ENCODE data around the gene NBR1.
"Not testable (repeated sequence)": the region's sequence is repeated elsewhere in the genome, so short reads cannot be mapped to it uniquely, and the experiment has no call there.

NBR1 gene

DNA sequence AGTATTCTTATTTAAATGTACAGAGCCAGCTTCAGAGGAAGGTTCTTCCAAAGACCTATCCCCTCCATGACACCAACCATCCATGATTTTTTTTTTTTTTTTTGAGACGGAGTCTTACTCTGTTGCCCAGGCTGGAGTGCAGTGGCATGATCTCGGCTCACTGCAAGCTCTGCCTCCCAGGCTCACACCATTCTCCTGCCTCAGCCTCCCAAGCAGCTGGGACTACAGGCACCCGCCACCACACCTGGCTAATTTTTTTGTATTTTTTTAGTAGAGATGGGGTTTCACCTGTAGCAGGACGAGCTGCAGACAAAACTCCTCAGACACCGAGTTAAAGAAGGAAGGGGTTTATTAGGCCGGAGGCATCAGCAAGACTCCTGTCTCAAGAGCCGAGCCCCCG lies 11.1 kb upstream of the NBR1 start:
- DNase-seq, result not testable (repeated sequence)

DNA sequence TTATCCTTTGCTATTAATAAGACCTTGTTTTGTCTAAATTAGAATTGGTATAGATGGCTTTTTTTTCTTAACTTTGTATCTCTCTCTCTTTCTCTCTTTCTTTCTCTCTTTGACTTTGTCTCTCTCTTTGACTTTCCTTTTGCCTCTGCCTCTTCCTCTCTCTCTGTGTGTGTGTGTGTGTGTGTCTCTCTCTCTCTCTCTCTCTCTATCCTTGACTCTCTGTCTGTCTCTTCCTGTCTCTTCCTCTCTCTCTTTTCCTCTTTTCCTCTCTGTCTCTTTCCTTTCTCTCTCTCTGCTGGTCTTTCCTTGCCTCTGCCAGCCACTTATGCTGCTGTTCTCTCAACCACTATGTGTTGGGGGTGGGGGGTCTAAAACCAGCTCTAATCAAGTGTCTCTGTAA lies 5.0 kb upstream of the NBR1 start:
- DNase-seq, result not testable (repeated sequence)

DNA sequence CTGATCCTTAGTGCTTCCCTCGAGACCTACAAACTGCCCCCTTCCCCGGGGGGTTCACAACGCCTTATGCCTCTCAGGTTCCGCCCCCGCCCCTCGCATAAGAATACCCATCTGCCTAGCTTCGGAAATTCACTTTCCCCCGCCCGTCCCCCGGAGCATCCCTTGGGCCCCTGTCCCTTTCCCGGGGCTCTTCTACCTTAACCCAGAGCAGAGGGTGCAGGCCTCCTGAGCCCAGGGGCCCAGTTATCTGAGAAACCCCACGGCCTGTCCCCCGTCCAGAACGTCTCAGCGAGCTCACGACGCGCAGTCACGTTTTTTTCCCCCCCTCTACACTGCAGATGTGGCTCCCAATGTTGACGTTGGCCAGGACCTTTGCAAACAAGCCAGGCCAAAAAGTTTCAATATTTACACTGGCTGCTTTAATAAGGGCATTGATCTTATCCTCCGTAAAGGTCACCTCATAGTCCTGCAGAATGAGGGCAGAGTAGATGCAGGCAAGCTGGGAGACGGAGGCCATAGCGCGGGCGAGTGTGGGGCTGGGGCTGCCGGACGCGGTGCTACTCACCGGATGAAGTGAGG lies 1.4 kb upstream of the NBR1 start:
- peak; percentile 34 to 36 for DNase-seq

DNA sequence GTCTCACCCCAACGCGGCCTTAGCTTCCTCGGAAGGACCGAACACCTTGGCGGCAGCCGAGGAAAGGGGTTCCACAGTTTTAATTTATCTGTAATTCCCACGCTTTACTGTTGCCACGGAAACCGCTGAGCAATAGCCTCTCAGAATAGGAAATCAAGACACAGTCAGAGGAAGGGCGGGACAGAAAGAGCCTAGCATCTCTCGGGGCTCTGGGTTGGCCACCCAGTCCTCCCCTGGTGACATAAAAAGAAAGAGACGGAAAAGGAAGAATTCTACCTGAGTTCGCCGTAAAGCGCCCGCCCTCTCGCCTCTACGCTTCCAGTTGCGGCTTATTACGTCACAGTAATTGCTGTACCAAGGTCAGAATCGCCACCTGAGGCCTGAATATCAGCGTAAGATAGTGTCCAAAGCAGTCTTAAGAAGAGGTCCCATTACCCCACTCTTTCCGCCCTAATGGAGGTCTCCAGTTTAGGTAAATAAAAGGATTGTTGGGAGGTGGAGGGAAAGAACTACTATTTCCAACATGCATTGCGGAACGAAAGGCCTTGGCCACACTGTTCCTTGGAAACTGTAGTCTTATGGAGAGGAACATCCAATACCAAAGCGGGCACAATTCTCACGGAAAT lies 761 bp upstream of the NBR1 start:
- peak; percentile 85 to 86 for DNase-seq

DNA sequence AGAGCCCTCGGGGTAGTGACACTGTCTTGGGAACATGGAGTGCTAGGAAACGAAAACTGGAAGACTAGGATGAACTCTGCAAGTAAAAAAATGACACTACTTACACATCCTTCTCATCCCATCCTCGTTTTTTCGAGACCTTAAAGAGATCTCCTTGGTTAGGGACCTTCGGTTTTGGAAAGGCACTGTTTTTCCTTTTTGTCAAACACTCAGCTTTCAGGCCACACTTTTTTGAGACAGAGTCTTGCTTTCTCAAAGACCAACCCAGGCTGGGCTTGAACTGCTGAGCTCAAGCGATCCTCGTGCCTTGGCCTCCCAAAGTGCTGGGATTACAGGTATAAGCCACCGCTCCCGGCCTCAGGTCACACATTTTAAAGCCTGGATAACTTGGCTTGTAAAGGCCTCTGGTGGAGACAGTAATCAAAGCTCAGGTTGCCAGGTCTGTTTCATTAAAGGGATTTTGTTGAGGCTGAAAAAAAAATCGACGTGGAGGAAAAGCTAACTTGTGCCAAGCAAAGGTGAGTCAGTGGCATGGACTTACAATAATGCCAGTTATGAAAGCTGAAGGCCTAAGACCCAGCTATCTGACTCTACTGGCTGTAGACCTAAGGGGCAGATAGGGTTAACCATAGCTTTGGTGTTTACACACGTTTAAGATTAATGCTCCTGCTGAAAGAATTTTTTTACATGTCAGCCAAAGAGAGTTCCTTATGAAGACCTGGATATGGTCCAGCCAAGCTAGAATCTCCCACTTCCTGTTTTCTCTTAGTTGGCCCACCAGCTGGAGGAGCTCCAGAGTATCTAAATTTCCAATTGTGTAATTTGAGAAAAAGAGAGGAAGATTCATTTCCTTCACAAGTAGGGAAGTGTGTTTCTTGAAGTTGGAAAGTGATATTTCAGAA lies 823 bp downstream of the NBR1 start:
- peak; percentile 6 to 19 for DNase-seq

DNA sequence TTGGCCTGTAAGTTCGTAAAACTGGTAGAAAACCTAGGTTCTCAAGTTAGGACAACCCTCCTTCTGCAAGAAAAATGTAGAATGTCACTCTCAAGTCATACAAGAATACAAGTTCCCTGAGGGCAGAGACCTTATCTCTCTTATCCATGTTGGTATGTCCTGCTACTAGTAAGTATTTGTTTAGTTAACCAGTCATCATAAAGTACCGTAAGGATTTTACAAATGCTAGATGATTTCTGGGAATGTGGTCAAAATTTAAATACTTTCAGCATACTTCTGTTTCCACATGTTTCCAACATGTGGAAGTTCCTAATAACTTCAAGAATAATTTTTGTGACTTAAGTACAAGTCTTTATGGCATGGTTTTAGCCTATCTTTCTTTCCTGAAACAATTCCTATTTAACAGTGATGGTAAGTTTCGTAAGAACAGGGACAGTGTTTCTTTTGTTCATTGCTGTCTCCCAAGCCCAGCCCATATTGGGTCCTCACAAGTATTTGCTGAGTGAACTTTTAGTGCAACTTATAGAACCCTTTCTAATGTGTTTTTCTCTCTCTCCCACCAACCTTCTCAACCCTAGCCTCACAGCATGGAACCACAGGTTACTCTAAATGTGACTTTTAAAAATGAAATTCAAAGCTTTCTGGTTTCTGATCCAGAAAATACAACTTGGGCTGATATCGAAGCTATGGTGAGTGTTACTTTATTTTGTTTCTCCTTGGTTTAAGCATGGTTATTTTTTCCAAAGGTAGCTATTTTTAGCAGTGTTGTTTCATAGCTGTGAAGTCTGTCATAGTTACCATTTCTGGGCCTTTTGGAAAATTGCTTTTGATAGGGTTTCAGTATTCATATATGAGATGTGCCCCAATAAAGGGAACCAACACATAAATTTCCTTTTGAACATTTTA lies 4.5 kb downstream of the NBR1 start:
- DNase-seq, result no peak

DNA sequence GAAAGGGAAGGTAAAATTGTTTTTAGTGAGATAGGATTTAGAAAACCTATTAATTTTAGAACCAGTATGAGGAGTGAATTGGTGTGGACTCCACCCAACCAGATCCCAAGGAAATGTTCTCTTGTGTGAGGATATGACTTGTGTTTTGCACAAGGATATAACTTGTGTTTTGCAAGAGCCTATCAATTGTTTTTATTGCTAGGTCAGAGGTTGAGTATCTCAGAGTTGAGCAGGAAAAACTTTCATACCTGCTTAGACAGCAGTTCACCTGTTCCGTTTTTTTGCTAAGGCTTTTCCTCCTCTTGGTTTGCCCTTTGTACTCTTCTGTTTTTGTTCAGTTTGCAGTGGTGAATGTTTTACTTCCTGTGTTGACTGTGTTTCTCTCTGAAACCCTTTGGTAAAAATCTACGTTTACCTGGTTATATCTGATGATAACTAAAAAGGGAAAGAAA lies 5.1 kb downstream of the NBR1 start:
- DNase-seq, result no peak

DNA sequence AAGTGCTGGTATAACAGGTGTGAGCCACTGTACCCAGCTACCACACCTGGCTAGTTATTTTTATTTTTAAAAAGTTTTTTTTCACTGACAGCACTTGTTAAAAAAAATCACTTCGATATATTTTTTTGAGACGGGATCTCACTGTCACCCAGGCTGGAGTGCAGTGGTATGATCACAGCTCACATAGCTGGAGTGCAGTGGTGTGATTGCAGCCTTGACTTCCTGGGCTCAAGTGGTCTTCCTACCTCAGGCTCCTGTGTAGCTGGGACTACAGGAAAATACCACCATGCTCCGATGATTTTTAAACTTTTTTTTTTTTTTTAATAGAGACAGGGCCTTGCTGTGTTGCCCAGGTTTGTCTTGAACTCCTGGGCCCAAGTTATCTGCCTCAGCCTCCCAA lies 12.9 kb downstream of the NBR1 start:
- no peak for DNase-seq

DNA sequence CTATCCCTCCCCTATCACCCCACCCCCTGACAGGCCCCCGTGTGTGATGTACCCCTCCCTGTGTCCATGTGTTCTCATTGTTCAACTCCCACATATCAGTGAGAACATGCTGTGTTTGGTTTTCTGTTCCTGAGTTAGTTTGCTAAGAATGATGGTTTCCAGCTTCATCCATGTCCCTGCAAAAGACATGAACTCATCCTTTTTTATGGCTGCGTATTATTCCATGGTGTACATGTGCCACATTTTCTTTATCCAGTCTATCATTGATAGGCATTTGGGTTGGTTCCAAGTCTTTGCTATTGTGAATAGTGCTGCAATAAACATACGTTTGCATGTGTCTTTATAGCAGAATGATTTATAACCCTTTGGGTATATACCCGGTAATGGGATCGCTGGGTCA lies 15.6 kb downstream of the NBR1 start:
- not testable (repeated sequence) for DNase-seq

DNA sequence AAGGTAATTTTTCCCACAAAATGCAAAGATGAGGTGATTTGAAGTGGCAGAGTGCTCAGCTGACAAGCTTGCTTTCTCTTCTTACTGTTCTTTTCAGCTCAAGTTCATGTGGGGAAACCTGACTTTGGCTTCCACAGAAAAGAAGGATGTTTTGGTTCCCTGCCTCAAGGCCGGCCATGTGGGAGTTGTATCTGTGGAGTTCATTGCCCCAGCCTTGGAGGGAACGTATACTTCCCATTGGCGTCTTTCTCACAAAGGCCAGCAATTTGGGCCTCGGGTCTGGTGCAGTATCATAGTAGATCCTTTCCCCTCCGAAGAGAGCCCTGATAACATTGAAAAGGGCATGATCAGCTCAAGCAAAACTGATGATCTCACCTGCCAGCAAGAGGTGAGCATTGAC lies 22.2 kb downstream of the NBR1 start:
- DNase-seq, result no peak

DNA sequence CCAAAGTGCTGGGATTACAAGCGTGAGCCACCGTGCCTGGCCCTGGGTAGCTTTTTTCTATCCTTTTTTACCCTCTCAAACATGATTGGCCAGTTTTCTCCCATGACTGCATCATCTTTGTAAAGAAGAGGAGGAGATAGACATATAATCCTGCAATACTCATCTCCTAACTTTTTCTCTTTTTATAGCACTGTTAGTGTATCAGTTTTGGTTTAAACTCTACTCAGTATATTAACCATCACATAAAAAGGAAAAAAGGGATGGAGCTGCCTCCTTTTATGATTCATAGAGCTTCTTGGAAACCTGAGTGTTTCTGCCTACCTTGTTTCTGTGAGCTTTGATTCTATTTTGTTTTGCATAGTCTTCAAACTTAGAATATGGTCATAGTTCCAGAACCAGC lies 28.6 kb downstream of the NBR1 start:
- no peak for DNase-seq

DNA sequence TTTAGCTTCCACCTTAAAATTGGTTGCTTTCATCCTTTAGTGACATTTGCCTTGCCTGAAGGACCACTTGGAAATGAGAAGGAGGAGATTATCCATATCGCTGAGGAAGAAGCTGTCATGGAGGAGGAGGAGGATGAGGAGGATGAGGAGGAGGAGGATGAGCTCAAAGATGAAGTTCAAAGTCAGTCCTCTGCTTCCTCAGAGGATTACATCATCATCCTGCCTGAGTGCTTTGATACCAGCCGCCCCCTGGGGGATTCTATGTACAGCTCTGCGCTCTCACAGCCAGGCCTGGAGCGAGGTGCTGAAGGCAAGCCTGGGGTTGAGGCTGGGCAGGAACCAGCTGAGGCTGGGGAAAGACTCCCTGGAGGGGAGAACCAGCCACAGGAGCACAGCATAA lies 29.1 kb downstream of the NBR1 start:
- DNase-seq, result no peak

DNA sequence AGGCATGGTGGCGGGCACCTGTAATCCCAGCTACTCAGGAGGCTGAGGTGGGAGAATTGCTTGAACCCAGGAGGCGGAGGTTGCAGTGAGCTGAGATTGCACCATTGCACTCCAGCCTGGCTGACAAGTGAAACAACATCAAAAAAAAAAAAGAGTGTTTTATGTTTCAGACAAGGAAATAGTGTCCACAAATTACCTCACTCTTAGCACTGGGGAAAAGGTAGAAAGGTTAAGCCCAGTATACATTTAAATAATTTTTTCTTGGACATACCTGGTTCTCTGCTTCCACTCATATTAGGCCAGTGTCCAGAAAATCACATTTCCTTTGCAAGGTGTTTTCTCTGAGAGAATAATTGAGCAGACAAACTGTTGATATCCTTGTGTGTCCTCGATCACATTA lies 32.0 kb downstream of the NBR1 start:
- not testable (repeated sequence) for DNase-seq

DNA sequence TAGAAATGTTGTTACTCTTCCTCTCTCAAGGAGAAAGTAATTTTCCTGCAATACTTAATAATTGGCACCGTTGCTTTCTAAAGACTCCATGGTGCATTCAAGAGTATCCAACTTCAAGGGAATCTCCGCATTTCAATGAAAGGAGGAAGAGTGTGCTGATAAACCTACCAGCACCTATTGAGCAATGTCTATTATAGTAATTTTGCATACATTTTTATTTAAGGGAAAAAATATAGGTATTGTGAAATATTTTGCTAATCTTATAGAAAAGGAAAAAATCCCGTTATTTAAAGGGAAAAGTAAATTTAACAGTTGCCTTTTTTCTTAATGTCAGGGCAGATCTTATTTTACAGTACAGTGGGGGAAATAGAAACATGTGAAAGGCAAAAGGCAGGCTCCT lies 39.6 kb downstream of the NBR1 start:
- DNase-seq, result no peak

DNA sequence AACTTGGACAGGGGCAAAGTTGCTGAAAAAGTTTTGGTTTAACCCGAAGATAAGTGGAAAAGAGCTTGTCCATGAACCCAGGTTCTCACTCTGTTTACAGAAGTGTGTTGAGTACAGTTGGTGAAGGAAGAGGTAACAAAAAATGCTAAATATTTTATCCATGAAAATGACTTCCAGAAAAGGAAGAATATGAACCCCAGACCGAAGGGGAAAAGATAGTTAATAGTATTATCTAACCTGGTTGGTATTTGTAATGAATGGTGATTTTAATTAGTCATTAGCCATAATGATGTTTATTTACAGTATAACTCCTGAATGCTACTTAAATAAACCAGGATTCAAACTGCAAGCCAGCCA lies 40.1 kb downstream of the NBR1 start:
- no peak for DNase-seq

DNA sequence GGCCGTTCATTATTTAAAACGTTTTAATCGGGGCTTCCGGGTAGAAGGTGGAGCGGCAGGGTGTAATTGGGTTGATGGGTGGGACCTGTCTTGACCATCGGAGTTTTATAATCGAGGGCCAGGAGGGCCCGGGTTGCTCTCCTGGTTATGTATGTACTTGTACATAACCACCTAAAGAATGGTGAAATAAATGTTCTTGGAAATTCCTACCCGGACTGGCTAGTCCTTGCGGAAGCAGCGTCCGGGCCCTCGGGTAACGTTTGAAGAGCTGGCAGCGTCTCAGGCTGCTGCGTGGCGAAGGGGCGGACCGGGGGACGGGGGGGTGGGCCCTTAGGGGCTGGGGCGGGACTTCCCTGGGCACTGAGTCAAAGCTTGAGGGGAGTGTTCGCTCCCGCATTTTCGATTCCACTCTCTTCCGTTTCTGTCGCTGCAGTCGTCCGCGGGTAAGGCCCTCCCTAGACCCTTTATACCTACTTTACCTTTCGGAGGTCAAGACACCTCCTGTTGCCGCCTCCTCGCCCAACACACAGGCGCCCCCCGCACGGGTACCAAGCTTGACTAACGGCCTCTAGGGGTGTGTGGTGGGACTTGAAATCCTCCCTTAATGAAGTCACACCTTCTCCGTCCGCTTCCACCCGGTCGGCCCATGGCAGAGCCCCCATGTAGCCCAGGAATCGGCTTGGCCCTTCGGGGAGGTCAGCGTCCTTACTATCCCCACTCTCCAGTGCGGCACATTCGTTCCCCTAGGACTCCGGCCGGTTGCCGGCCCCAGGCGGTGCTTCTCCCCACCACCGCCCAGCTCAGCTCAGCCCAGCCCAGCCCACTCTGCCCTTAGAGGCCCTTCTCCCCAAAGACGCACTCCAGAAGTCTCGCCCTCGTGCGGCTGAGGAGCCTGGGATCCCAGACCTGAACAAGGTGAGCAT lies 40.7 kb downstream of the NBR1 start, which contains the start of gene TMEM106A:
TSS of gene TMEM106A (plus strand) at position 396 of the 923 bp plus-strand sequence. CDS start 1,167 bp downstream, outside the sequence.
- peak; percentile 75 to 78 for DNase-seq

DNA sequence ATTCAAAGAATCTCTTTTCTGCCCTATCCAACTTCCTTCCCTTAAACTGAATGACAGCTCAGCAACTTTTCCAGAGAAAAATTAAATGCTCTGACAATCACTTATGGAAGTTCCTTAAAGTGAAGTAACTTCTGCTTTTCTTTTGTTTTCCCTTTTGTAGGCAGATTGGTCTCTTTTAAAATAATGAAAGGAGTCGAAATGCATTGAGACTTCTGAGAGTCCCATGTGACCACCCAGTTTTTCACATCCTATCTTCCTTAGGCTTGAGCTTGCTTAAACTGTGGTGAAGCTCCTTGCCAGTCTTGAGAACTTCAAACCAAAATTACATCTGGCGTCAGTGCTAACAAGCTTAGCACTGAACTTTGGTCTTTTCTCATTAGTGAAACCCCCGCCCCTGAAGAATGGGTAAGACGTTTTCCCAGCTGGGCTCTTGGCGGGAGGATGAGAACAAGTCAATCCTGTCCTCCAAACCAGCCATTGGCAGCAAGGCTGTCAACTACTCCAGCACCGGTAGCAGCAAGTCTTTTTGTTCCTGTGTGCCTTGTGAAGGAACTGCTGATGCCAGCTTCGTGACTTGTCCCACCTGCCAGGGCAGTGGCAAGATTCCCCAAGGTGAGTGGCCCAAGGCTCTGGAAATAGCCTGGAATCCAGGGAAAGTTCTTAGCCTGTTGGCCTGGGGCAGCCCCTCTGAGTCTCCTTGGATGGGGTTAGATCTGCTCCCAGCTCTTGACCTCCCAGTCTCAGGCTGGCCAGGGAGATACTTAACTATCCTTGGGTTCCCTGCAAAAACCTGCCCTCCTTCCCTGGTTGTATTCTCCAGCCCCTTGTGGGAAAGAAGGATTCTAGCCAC lies 41.9 kb downstream of the NBR1 start:
- DNase-seq, result no peak

DNA sequence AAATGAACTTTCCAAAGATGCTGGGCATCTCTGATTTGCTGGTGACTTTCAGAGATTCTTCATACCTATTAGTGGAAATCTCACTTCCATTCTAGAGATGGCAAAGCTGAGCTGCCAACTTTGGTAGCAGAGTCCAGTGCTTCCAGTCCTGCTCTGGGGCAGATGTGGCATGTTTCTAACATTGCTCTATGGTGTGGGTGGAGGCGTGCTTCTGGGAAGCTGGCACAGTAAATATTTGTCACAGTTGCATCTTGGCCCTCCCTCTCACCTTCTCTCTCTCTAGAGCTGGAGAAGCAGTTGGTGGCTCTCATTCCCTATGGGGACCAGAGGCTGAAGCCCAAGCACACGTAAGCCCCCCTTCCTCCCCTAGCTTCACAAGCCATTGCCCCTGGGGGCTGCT lies 42.5 kb downstream of the NBR1 start:
- no peak for DNase-seq

DNA sequence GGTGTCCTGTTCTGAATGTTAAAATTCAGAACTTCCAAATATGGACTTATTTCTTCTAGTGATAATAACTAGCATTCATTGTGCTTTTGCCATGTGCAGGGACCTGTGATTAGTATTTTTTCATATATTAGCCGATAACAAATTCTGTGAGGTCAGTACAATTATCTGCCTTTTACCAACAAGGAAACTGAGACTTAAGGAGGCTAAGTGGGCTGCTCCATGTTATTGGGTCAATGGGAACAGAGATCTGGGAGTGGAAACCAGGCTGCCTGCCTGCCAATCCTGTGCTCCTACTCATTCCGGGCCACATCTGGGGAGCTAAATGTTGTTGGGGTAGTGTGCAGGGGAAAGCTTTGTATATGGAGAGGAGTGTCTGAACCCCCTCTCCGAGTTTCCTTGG lies 44.3 kb downstream of the NBR1 start:
- DNase-seq, result no peak

DNA sequence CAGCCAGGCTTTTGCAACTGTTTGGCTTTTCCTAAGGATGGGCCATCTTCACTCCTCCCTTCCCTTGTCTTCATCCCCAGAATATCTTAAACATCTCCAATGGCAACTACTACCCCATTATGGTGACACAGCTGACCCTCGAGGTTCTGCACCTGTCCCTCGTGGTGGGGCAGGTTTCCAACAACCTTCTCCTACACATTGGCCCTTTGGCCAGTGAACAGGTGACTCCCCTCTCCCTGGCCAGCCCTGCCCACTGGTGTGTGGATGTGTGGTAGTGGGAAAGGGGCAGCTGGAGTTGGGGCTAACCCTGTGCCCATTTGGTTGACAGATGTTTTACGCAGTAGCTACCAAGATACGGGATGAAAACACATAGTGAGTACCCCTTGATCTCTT lies 45.4 kb downstream of the NBR1 start:
- no peak for DNase-seq

All from stimulated activated CD4-positive, alpha-beta T cell treated with anti-CD3 and anti-CD28 coated beads, Interleukin-2, amount 100 ng/mL, for 24 hours (primary cell).